ENCODE data around the gene TBC1D4. TPM values are rescaled to one million over a fixed set of nuclear protein-coding genes. Genes with fewer than 3 reads are reported as not detected.
"Not testable (repeated sequence)": the region's sequence is repeated elsewhere in the genome, so short reads cannot be mapped to it uniquely, and the experiment has no call there.

The TBC1D4 gene
- total RNA-seq, 1 donor from 2014 or later = 20.1 TPM

DNA sequence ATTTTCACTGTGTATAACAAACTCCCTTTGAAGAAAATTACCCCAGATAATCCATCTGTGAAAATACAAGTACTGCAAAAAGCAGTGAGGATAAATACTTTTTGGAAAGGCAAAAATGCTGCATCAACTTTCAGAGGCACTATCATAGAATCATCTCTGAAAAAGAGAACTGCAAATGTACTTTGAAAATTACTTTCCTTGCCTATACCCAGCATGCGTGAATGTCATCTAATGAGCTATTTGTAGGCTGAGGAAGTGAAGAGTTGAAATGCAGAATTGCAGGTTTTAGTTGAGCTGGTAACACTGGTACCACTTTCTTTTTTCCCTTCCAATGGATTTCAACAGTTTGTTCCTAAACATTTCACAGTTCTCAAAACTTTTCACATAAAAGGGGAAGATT, 196.7 kb downstream of the TBC1D4 start:
- DNase-seq (ENCODE audit: low read depth) = no peak

DNA sequence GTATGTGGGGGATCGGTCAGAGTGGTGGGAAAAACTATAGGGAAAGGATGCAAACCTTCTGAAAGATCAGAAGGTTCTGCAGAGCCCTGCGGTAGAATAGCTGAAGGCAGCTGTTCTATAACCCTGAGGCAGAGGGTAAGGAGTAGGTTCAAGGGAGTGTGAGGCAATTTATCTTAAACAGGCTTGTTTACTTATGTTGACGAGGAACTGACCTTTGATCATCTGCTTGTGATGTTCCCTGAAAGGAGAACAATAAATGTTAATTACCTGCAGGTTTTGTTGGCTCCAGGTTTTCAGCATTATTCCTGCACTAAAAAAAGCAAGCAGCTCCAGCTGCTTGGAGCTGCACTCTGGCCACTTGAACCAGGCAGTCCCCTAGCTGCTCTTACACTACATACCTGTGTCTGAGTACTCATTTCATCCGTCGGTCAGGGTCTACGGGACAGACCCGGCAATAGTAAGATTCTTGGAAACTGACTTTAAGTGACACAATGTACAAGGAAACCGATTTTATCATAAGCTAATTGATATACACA, 202.1 kb downstream of the TBC1D4 start:
- no peak for DNase-seq (ENCODE audit: low read depth)

DNA sequence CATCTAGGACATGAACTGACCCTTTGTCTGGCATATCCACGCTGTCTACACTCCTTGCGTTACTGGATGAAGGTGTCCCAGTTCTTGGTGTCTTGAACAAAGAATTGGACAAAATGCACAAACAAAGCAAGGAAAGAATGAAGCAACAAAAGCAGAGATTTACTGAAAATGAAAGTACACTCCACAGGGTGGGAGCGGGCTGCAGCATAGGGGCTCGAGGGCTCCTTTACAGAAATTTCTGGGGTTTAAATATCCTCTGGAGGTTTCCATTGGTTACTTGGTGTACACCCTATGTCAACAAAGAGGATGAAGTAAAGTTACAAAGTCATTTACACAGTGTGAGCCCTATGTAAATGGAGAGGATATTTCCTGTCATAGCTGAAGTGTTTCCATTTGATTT, 208.3 kb downstream of the TBC1D4 start:
- not testable (repeated sequence) for DNase-seq (ENCODE audit: low read depth)

DNA sequence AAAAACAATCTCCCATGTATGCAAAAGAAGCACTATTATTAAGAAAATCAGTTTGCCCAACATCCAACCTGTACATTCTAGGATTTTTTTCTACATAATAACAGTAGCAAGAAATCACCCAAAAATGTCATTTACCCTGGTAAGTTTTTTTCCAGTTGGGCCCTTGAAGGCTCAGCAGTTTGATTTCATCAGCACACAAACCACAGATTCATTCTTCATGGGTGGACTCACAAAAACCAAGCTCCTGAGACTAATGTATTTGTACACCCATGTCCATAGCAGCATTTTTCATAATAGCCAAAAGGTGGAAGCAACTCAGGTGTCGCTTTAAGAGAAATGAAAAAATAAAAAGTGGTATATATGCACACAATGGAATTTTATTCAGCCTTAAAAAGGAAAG, 210.1 kb downstream of the TBC1D4 start:
- peak; percentile 36 for DNase-seq (ENCODE audit: low read depth)

DNA sequence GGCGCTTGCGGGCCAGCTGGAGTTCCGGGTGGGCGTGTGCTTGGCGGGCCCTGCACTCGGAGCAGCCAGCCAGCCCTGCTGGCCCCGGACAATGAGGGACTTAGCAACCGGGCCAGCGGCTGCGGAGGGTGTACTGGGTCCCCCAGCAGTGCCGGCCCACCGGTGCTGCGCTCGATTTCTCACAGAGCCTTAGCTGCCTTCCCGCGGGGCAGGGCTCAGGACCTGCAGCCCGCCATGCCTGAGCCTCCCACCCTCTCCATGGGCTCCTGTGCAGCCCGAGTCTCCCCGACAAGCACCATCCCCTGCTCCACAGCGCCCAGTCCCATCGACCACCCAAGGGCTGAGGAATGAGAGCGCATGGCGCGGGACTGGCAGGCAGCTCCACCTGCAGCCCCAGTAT, 213.5 kb downstream of the TBC1D4 start:
- not testable (repeated sequence) for DNase-seq (ENCODE audit: low read depth)

DNA sequence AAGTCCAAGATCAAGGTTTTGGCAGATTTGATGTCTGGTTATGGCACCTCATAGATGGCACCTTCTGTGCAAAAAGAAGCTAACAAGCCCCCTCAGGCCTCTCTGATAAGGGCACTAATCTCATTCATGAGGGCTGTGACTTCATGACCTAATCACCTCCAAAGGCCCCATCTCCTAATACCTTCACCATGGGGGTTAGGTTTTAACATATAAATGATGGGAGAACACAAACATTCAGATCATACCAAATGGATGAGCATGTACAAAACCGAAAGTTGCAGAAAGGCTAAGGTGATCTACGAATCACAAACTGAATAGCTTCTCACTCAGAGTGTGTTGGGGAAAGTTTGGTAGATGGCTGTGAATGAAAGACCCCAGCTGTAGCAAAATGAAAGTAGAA, 217.4 kb downstream of the TBC1D4 start:
- no peak for DNase-seq (ENCODE audit: low read depth)

DNA sequence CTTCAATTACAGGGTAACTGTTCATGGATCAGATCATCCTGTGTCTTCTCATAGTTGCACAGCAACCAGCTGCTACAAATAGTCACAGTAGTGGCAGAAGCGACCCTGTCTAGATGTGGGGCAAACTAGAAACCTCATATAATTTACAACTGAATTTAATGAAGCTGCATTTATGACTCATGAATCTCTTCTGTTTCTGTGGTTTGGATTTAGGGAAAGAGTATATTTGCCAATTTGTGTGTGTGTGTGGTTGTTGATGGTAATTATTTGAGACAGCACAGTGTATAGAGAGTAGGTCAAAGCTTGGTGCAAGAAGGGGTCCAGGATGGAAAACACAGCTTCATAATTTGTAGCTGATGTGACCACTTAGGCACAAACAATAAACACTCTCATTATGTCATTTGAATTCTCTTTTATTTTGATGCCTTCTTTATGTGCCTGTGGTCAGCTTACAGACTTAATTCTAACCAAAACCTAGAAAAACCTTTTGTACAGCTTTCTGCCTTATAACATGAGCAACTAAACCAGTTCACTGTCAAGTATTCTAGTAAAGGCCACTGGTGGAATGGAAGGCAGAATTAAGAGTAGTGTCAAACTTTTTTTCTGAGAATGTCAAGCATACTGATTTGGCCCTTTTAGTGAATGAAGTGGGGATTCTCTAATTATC, 218.1 kb downstream of the TBC1D4 start:
- DNase-seq (ENCODE audit: low read depth) = peak; percentile 74

DNA sequence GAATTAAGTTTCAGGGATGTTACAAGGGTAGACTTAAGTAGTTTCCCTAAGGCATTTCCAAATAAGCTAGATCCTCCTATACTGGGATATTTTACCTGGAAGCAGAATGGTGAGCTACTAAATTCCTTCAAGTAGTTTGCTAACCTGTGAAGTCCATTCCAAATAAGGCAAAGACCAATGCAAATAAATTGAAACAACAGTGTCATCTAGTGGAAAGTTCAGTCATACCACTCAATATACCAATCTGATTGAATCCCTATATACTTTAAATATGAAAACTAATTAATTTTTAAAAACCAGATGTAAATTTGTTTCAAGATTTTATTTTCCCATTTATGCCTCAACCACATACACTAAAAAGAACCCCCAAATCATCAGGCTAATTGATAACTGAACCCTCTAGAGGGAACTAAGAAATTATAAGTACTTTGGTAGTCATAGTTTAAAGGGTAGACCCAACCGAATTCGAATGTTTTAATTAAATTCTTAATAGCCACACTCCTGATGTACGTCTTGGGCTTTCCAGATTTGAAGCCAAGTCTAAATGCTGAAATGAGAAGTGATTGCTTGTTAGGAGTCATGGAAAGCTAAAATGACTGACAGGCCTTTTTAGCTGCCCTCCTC, 223.7 kb downstream of the TBC1D4 start:
- DNase-seq (ENCODE audit: low read depth) = peak; percentile 72

DNA sequence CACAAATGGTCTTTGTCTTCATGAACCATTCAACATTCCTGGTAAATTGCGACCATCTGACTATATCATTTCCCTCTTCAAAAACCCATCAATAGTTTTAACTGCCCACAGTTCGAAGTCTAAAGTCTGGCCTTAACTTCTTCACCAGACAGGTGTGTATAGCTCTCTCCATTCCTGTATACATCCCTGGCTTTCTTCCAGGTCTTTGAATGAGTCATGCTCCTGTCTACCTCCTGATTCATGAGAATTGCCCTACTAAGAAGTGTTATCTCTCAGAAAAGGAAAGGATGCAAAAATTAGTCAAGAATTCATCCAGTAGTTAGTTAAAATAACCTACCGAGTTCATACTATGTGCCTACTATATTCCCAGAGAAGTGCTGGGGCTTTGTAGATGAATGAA, 225.0 kb downstream of the TBC1D4 start:
- DNase-seq (ENCODE audit: low read depth) = peak; percentile 41

DNA sequence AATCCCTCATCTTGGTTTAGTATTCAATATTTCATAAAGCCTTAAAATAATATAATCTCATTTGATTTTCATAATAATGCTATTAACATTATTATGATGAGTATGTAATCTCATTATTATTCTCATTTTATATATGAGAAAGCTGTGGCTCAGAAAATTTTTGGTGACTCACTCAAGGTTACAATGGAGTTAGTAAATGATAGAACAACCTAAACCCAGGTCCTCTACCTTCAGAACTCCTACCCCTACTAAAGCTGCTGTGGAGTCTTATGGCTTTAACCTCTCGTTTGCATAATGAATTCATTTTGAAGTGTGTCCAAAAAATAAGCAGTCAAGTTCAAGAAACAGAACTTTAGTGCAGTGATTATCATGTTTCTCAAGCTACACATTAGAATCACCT, 226.3 kb downstream of the TBC1D4 start:
- peak; percentile 72 for DNase-seq (ENCODE audit: low read depth)

DNA sequence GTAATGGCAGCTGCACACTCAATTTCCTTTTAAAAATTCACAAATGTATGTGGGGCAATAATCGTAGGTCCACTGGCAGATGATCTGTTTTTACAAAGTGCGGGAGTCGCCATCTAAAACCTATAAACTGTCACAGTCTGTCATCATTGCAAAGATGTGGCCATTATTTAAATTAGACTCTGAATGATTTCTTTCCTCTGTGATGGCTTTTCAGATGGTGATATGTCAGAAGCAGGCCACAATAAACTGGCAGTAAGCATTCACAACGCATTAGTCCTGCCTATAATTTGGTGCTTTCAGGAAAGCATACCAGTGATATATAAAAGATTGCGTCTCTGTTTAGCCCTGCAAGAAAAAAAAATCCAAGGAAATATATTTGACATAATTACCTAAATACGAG, 226.8 kb downstream of the TBC1D4 start:
- DNase-seq (ENCODE audit: low read depth) = no peak

DNA sequence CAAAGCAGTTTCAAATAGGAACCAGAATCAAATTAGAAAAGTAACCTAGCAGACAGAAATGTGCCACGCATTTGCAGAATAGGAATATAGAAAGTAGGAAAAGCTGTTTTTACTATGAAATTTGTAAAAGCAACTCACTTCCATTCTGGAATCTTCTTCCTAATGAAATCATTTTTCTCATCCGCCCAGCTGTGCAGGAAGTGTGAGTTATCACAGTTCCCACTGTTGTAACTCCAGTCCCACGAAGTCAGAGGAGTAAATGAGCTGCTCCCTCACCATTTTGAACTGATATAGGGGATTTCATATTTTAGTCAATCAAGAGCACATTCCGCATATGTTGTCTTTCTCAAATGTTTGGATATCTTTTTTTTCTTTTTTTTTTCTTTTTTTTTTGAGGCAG, 230.8 kb downstream of the TBC1D4 start:
- no peak for DNase-seq (ENCODE audit: low read depth)

DNA sequence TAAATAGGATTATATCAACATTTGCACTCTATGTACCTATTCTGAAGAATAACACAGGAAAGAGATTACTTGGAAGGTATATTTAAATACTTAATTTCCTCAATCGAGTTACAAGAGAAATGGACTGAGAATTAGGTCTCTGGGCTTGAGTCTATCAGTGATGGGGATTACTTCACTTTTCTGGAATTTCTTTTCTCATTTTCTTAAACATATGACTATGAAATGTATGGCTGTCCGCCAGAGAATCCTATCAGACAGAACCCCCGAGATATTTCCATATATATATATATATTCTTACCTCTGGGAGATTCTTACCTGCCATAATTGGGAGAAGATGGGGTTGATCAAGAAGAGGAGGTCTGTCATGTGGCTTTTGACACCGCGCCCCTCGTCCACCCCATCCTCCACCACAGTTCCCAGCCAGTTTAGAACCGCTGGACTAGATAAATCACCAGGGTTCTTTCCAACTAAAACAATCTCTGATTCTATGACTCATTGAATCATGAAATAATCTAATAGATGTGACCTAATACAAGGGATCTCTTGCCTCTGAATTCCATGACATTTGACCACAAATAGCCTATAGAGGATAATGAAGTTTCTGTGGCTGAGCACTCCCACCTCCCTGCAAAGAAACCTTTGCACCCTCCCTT, 231.3 kb downstream of the TBC1D4 start:
- peak; percentile 23 for DNase-seq (ENCODE audit: low read depth)

DNA sequence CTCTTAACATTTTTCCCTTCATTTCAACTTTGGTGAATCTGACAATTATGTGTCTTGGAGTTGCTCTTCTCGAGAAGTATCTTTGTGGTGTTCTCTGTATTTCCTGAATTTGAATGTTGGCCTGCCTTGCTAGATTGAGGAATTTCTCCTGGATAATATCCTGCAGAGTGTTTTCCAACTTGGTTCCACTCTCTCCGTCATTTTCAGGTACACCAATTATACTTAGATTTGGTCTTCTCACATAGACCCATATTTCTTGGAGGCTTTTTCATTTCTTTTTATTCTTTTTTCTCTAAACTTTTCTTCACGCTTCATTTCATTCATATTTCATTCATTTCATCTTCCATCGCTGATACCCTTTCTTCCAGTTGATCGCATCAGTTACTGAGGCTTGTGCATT, 236.4 kb downstream of the TBC1D4 start:
- not testable (repeated sequence) for DNase-seq (ENCODE audit: low read depth)

DNA sequence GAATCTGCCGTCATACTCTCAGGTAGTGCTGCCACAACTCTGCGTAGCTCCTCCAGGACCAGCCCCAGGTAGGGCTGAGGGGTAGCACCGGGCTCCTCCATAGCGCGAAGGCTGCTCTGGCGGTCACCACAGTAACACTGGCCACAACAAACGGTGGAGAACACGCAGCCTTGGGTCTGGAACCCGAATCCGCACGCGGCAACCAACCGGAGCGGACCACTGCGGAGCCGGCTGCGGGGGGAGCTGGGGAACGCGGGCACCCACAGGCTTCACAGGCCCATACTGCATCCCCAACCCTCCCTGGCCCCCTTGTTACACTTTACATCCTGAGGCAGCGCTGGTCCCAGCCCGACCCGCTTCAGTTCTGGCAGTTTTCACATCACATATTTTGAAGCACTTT, 241.7 kb downstream of the TBC1D4 start:
- DNase-seq (ENCODE audit: low read depth) = not testable (repeated sequence)

DNA sequence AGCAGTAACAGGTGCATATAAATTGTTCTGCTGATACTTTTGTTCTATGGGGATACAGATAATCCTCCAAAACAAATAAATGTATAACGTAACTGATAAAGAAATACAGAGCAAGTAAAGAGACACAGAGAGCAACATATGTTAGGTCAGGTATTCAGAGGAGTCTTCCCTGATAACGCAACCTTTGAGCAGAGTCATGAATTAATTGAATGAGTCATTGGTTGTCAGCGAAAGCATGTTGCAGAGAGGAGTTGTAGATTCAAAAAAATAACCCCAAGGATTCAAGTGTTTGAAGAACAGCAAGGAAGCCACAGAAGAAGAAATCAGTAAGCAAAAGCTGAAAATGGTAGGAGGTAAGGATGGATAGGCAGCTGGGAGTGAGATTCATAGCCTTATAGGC, 245.2 kb downstream of the TBC1D4 start:
- DNase-seq (ENCODE audit: low read depth) = peak; percentile 54

Other genes starting within 250 kb of the TBC1D4 start
- gene COMMD6, start 55.7 kb upstream of the TBC1D4 start, total RNA-seq = 29.7 and 37.5 TPM in 2 replicates
- 66.5 and 126 TPM in 2 replicates for gene UCHL3, start 67.6 kb upstream of the TBC1D4 start, total RNA-seq
- 42.9 and 102 TPM in 2 replicates for gene LMO7, start 154.2 kb upstream of the TBC1D4 start, total RNA-seq